GM23338 (cell line): ENCODE results near the gene CCNQ. TPM values are rescaled to one million over a fixed set of nuclear protein-coding genes. Genes with fewer than 3 reads are reported as not detected.

Source experiments
- ATAC-seq: fragments of 200-7000 bp; cut with Tn5 transposase; 3 replicates; pipeline ENCODE4 v1.9.1; 2020
- DNase-seq: peaks from one replicate; pipeline ENCODE4 v3.0.0-alpha.2; 2015; ENCODE audit warnings: low spot score
- H2AFZ ChIP-seq: fragments of 200-600 bp; sonication (generic); 2 replicates; pipeline ENCODE4 v1.8.0; 2016; ENCODE audit warnings: antibody characterized with exemption, mild to moderate bottlenecking, moderate library complexity
- H3F3A ChIP-seq: fragments of 200-600 bp; sonication (generic); replicated peaks from 2 replicates; pipeline ENCODE4 v1.8.0; 2017; ENCODE audit warnings: antibody characterized with exemption, mixed run types, low read depth
- H3K27ac ChIP-seq: fragments of 200-600 bp; sonication (generic); 2 replicates; pipeline ENCODE4 v1.6.1; 2016; ENCODE audit warnings: low read depth
- H3K27me3 ChIP-seq: fragments of 200-600 bp; sonication (generic); 2 replicates; pipeline ENCODE4 v1.8.0; 2016; ENCODE audit warnings: mild to moderate bottlenecking, mixed run types, moderate library complexity; ENCODE audit not compliant: insufficient read depth
- H3K36me3 ChIP-seq: fragments of 200-600 bp; sonication (generic); 2 replicates; pipeline ENCODE4 v1.8.0; 2016; ENCODE audit warnings: mild to moderate bottlenecking; ENCODE audit not compliant: insufficient read depth
- H3K4me1 ChIP-seq: fragments of 200-600 bp; sonication (generic); 2 replicates; pipeline ENCODE4 v1.8.0; 2016; ENCODE audit warnings: mild to moderate bottlenecking, moderate library complexity; ENCODE audit not compliant: insufficient read depth
- H3K4me2 ChIP-seq: fragments of 200-600 bp; sonication (generic); 2 replicates; pipeline ENCODE4 v1.7.1; 2017; ENCODE audit warnings: mixed run types
- H3K4me3 ChIP-seq: fragments of 200-600 bp; sonication (generic); 2 replicates; pipeline ENCODE4 v1.6.1; 2016; ENCODE audit warnings: mixed run types
- H3K79me2 ChIP-seq: fragments of 200-600 bp; sonication (generic); replicated peaks from 2 replicates; pipeline ENCODE4 v1.8.0; 2017; ENCODE audit warnings: mild to moderate bottlenecking; ENCODE audit not compliant: insufficient read depth
- H3K9me2 ChIP-seq: fragments of 200-600 bp; sonication (generic); 2 replicates; pipeline ENCODE4 v1.8.0; 2017; ENCODE audit not compliant: insufficient read depth
- H4K20me1 ChIP-seq: fragments of 200-600 bp; sonication (generic); replicated peaks from 2 replicates; pipeline ENCODE4 v1.8.0; 2017; ENCODE audit warnings: mild to moderate bottlenecking; ENCODE audit not compliant: insufficient read depth
- H3K27ac Mint-ChIP-seq: 2 replicates; pipeline ENCODE4 v1.8.0; 2020; ENCODE audit warnings: inconsistent platforms, mild to moderate bottlenecking, moderate library complexity, mixed read lengths
- H3K27me3 Mint-ChIP-seq: 3 replicates; pipeline ENCODE4 v1.8.0; 2022; ENCODE audit warnings: low read depth, mild to moderate bottlenecking, moderate library complexity, mixed read lengths, inconsistent platforms; ENCODE audit not compliant: insufficient read depth, poor library complexity
- H3K36me3 Mint-ChIP-seq: 3 replicates; pipeline ENCODE4 v1.8.0; 2021; ENCODE audit warnings: low read depth, mild to moderate bottlenecking, inconsistent platforms, moderate library complexity, mixed read lengths
- H3K4me1 Mint-ChIP-seq: 3 replicates; pipeline ENCODE4 v1.8.0; 2020; ENCODE audit warnings: mild to moderate bottlenecking, inconsistent platforms, mixed read lengths
- H3K4me3 Mint-ChIP-seq: 3 replicates; pipeline ENCODE4 v1.8.0; 2021; ENCODE audit warnings: moderate library complexity, mild to moderate bottlenecking, inconsistent platforms, mixed read lengths
- H3K9me3 Mint-ChIP-seq: 3 replicates; pipeline ENCODE4 v1.8.0; 2020; ENCODE audit warnings: moderate library complexity, mild to moderate bottlenecking, inconsistent platforms, mixed read lengths
- CTCF ChIP-seq, 2 experiments: fragments of 200-600 bp in 1 of 2; sonication (generic) in 1 of 2; conservative IDR thresholded peaks; 2 replicates each; pipeline versions ENCODE4 v1.5.1 to v1.6.1; 2016 to 2017; ENCODE audit warnings: antibody characterized with exemption in 2 of 2, low read depth in 2 of 2, mild to moderate bottlenecking in 2 of 2, moderate library complexity in 1 of 2
- REST ChIP-seq: IDR thresholded peaks from one replicate; pipeline ENCODE4 v1.6.1; 2018; ENCODE audit warnings: antibody characterized with exemption; ENCODE audit not compliant: unreplicated experiment
- polyA plus RNA-seq: library from polyadenylated mRNA; unstranded; fragments of >200 nt; fragmentation: Nextera tagmentation; extraction: Ambion mirVana; gene quantifications from 2 replicates; pipeline ENCODE4 v1.2.1, GENCODE V29; 2016
- total RNA-seq: library from RNA; depleted of rRNA; stranded (reverse); fragments of >200 nt; shearing (Covaris generic); gene quantifications from 2 replicates; pipeline ENCODE4 v1.2.3, GENCODE V29; 2014
- TF ChIP-seq, protein P1 (sequence below): IDR thresholded peaks from 2 replicates; pipeline ENCODE4 v1.6.1; 2016; ENCODE audit warnings: antibody characterized with exemption
- TF ChIP-seq, protein P2 (sequence below): fragments of 250-450 bp; sonication (Bioruptor Pico); IDR thresholded peaks from 2 replicates; pipeline ENCODE4 v1.5.0; 2020; ENCODE audit warnings: mild to moderate bottlenecking, moderate library complexity

The CCNQ gene
- total and polyA plus RNA-seq, 2 experiments from 2014 or later = 19.4 to 30.2 TPM

DNA sequence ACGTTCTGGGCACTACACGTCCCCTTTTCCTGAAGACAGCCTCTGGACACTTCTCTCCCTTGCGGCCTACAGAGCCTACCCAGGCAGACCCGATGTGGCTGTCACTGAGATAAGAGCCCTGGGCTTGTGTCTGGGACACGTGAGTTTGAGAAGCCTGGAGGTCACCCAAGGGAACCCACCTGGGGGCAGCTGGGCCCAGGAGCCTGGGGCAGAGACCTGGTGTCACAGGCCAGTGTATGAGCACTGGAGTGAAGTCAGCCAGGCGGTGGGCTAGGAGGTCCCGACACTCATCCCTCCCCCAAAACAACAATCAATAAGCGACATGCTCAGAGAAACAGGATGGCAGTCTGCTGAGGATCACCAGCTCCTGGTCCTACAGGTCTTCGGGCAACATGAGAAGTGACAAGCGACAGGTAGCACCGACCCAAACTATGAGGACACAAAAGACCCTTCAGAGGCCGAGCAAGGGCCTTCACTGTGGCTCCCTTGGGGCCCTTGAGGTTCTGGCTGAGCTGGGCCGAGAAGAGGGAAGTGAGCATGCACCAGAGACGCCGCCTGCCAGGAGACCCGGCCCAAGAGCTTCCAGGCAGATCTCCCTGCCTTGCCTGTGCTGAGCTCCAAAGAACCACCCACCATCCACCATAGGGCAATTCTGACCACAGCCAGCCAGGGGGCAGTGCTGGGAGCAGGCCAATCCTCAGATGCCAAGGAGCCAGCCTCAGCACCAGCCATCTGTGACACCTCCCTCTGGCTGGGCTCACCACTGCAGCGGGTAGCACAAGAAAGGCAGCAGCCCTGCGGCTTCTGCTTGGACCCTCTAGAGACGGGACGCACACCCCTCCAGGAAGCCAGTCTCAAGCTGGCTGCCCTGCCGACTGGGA lies 37.1 kb upstream of the CCNQ start:
- Histone ChIP-seq H3K36me3 (no peaks in the 10 kb centered on the region), H3F3A (no peaks in the 10 kb centered on the region), H3K27me3 (peaks cover 10% of the 10 kb centered on the region), H3K4me1 (no peaks in the 10 kb centered on the region), H3K27ac (no peak overlapping the region), H3K79me2 (no peaks in the 10 kb centered on the region), H3K4me2 (no peak overlapping the region), H3K9me2 (no peaks in the 10 kb centered on the region), H4K20me1 (no peaks in the 10 kb centered on the region), H3K4me3 (no peak overlapping the region), H2AFZ (no peak overlapping the region)
- Mint-ChIP-seq H3K4me3 (no peak overlapping the region), H3K27me3 (peaks cover 4% of the 10 kb centered on the region), H3K36me3 (no peaks in the 10 kb centered on the region), H3K4me1 (no peaks in the 10 kb centered on the region), H3K9me3 (no peaks in the 10 kb centered on the region), H3K27ac (no peak overlapping the region)
- DNase-seq = peak; percentile 77
- TF ChIP-seq CTCF (conservative IDR thresholded peaks at IDR 0.05; ENCODE audit: low read depth in 2 of 2) = peak; percentile 58 to 74
- TF ChIP-seq, protein P1, sequence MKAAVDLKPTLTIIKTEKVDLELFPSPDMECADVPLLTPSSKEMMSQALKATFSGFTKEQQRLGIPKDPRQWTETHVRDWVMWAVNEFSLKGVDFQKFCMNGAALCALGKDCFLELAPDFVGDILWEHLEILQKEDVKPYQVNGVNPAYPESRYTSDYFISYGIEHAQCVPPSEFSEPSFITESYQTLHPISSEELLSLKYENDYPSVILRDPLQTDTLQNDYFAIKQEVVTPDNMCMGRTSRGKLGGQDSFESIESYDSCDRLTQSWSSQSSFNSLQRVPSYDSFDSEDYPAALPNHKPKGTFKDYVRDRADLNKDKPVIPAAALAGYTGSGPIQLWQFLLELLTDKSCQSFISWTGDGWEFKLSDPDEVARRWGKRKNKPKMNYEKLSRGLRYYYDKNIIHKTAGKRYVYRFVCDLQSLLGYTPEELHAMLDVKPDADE = no peak
- ATAC-seq = peak; percentile 90

- no peak for DNase-seq
- Mint-ChIP-seq H3K4me1 (no peaks in the 10 kb centered on the region), H3K36me3 (no peaks in the 10 kb centered on the region), H3K9me3 (no peaks in the 10 kb centered on the region), H3K27me3 (no peaks in the 10 kb centered on the region), H3K27ac (no peak overlapping the region), H3K4me3 (no peak overlapping the region)
- no peak overlapping the region for H3K4me2 ChIP-seq
- no peaks in the 10 kb centered on the region for H4K20me1 ChIP-seq
- no peaks in the 10 kb centered on the region for H3K79me2 ChIP-seq
- H3F3A ChIP-seq = no peaks in the 10 kb centered on the region
- H3K4me1 ChIP-seq = no peaks in the 10 kb centered on the region
- no peak for ATAC-seq
- H3K27me3 ChIP-seq = peaks cover 4% of the 10 kb centered on the region; the same call in 1 of the 2 replicates
- H3K27ac ChIP-seq = no peak overlapping the region
- no peaks in the 10 kb centered on the region for H3K36me3 ChIP-seq
- H3K9me2 ChIP-seq = no peaks in the 10 kb centered on the region
- H2AFZ ChIP-seq = no peak overlapping the region
- H3K4me3 ChIP-seq = no peak overlapping the region
- TF ChIP-seq REST = no peak
- TF ChIP-seq, protein P2, sequence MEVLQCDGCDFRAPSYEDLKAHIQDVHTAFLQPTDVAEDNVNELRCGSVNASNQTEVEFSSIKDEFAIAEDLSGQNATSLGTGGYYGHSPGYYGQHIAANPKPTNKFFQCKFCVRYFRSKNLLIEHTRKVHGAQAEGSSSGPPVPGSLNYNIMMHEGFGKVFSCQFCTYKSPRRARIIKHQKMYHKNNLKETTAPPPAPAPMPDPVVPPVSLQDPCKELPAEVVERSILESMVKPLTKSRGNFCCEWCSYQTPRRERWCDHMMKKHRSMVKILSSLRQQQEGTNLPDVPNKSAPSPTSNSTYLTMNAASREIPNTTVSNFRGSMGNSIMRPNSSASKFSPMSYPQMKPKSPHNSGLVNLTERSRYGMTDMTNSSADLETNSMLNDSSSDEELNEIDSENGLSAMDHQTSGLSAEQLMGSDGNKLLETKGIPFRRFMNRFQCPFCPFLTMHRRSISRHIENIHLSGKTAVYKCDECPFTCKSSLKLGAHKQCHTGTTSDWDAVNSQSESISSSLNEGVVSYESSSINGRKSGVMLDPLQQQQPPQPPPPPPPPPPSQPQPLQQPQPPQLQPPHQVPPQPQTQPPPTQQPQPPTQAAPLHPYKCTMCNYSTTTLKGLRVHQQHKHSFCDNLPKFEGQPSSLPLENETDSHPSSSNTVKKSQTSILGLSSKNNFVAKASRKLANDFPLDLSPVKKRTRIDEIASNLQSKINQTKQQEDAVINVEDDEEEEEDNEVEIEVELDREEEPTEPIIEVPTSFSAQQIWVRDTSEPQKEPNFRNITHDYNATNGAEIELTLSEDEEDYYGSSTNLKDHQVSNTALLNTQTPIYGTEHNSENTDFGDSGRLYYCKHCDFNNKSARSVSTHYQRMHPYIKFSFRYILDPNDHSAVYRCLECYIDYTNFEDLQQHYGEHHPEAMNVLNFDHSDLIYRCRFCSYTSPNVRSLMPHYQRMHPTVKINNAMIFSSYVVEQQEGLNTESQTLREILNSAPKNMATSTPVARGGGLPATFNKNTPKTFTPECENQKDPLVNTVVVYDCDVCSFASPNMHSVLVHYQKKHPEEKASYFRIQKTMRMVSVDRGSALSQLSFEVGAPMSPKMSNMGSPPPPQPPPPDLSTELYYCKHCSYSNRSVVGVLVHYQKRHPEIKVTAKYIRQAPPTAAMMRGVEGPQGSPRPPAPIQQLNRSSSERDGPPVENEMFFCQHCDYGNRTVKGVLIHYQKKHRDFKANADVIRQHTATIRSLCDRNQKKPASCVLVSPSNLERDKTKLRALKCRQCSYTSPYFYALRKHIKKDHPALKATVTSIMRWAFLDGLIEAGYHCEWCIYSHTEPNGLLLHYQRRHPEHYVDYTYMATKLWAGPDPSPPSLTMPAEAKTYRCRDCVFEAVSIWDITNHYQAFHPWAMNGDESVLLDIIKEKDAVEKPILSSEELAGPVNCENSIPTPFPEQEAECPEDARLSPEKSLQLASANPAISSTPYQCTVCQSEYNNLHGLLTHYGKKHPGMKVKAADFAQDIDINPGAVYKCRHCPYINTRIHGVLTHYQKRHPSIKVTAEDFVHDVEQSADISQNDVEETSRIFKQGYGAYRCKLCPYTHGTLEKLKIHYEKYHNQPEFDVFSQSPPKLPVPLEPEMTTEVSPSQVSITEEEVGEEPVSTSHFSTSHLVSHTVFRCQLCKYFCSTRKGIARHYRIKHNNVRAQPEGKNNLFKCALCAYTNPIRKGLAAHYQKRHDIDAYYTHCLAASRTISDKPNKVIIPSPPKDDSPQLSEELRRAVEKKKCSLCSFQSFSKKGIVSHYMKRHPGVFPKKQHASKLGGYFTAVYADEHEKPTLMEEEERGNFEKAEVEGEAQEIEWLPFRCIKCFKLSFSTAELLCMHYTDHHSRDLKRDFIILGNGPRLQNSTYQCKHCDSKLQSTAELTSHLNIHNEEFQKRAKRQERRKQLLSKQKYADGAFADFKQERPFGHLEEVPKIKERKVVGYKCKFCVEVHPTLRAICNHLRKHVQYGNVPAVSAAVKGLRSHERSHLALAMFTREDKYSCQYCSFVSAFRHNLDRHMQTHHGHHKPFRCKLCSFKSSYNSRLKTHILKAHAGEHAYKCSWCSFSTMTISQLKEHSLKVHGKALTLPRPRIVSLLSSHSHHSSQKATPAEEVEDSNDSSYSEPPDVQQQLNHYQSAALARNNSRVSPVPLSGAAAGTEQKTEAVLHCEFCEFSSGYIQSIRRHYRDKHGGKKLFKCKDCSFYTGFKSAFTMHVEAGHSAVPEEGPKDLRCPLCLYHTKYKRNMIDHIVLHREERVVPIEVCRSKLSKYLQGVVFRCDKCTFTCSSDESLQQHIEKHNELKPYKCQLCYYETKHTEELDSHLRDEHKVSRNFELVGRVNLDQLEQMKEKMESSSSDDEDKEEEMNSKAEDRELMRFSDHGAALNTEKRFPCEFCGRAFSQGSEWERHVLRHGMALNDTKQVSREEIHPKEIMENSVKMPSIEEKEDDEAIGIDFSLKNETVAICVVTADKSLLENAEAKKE (CRISPR knock-in tag) = no peak
These were observed 36.4 kb upstream of the CCNQ start for GRCh38 chrX:153635388-153635787.
